Neural cell (in vitro differentiated cells): ENCODE results near the gene C2orf69. TPM values are rescaled to one million over a fixed set of nuclear protein-coding genes. Genes with fewer than 3 reads are reported as not detected.

Experiments
- H2AFZ ChIP-seq: fragments of 200-600, 300-800 bp; sonication (generic), shearing (Covaris generic); 2 replicates; pipeline ENCODE4 v1.6.0; 2014; ENCODE audit warnings: low read depth, mild to moderate bottlenecking, antibody characterized with exemption, low read length, moderate library complexity
- H3F3A ChIP-seq: fragments of 200-600 bp; shearing (Covaris generic); 2 replicates; pipeline ENCODE4 v1.6.1; 2016; ENCODE audit warnings: mild to moderate bottlenecking, moderate library complexity, mixed read lengths, antibody characterized with exemption, low read length; ENCODE audit not compliant: insufficient read depth, poor library complexity, severe bottlenecking
- H3K27ac ChIP-seq: fragments of 200-600, 300-800 bp; sonication (generic), shearing (Covaris generic); 2 replicates; pipeline ENCODE4 v1.5.1; 2014; ENCODE audit warnings: mild to moderate bottlenecking, low read length, moderate library complexity
- H3K27me3 ChIP-seq: fragments of 300-800, 200-600 bp; sonication (generic), shearing (Covaris generic); 2 replicates; pipeline ENCODE4 v1.6.0; 2014; ENCODE audit warnings: mild to moderate bottlenecking, low read depth, low read length, moderate library complexity; ENCODE audit not compliant: insufficient read depth
- H3K36me3 ChIP-seq: fragments of 300-800, 200-600 bp; sonication (generic), shearing (Covaris generic); 2 replicates; pipeline ENCODE4 v1.5.1; 2014; ENCODE audit warnings: mild to moderate bottlenecking, antibody characterized with exemption, low read length, moderate library complexity; ENCODE audit not compliant: insufficient read depth
- H3K4me2 ChIP-seq: fragments of 300-800, 200-600 bp; sonication (generic), shearing (Covaris generic); 2 replicates; pipeline ENCODE4 v1.6.0; 2014; ENCODE audit warnings: mild to moderate bottlenecking, low read length
- H3K4me3 ChIP-seq: fragments of 300-800, 200-600 bp; sonication (generic), shearing (Covaris generic); 2 replicates; pipeline ENCODE4 v1.5.1; 2014; ENCODE audit warnings: mild to moderate bottlenecking, low read length, moderate library complexity
- H3K79me2 ChIP-seq: fragments of 200-600 bp; shearing (Covaris generic); replicated peaks from 2 replicates; pipeline ENCODE4 v1.6.0; 2014; ENCODE audit warnings: mild to moderate bottlenecking, low read length, moderate library complexity; ENCODE audit not compliant: insufficient read depth
- H3K9ac ChIP-seq: fragments of 300-800, 200-600 bp; sonication (generic), shearing (Covaris generic); 2 replicates; pipeline ENCODE4 v1.6.1; 2016; ENCODE audit warnings: mild to moderate bottlenecking, low read length, mixed read lengths
- H3K9me2 ChIP-seq: fragments of 200-600 bp; shearing (Covaris generic); 2 replicates; pipeline ENCODE4 v1.6.1; 2016; ENCODE audit warnings: mild to moderate bottlenecking, low read length, mixed read lengths; ENCODE audit not compliant: insufficient read depth
- H3K9me3 ChIP-seq: fragments of 200-600, 300-800 bp; sonication (generic), shearing (Covaris generic); 2 replicates; pipeline ENCODE4 v1.6.1; 2016; ENCODE audit warnings: mild to moderate bottlenecking, mixed run types, low read length, moderate library complexity, mixed read lengths
- H4K20me1 ChIP-seq: fragments of 200-600 bp; shearing (Covaris generic); 2 replicates; pipeline ENCODE4 v1.6.1; 2016; ENCODE audit warnings: mild to moderate bottlenecking, mixed run types; ENCODE audit not compliant: insufficient read depth
- CTCF ChIP-seq: fragments of 450-650 bp; IDR thresholded peaks from 2 replicates; pipeline ENCODE4 v1.5.1; 2014; ENCODE audit warnings: antibody characterized with exemption, mild to moderate bottlenecking, moderate library complexity; ENCODE audit not compliant: poor library complexity, severe bottlenecking
- EP300 ChIP-seq: fragments of 450-650 bp; conservative IDR thresholded peaks from 2 replicates; pipeline ENCODE4 v1.6.1; 2014; ENCODE audit warnings: antibody characterized with exemption, mild to moderate bottlenecking, moderate library complexity; ENCODE audit not compliant: poor library complexity, severe bottlenecking
- MXI1 ChIP-seq: fragments of 450-650 bp; conservative IDR thresholded peaks from 2 replicates; pipeline ENCODE4 v1.6.1; 2014; ENCODE audit warnings: antibody characterized with exemption, mild to moderate bottlenecking; ENCODE audit not compliant: poor library complexity, severe bottlenecking
- POLR2AphosphoS5 ChIP-seq: IDR thresholded peaks from 2 replicates; pipeline ENCODE4 v1.6.1; 2012
- RAD21 ChIP-seq: fragments of 450-650 bp; conservative IDR thresholded peaks from 2 replicates; pipeline ENCODE4 v1.6.1; 2014; ENCODE audit warnings: antibody characterized with exemption, mild to moderate bottlenecking, moderate library complexity
- REST ChIP-seq: IDR thresholded peaks from 2 replicates; pipeline ENCODE4 v1.6.1; 2012; ENCODE audit warnings: borderline replicate concordance
- SMC3 ChIP-seq: fragments of 450-650 bp; conservative IDR thresholded peaks from 2 replicates; pipeline ENCODE4 v1.6.1; 2014; ENCODE audit warnings: antibody characterized with exemption, mild to moderate bottlenecking, moderate library complexity; ENCODE audit not compliant: poor library complexity
- TAF1 ChIP-seq: IDR thresholded peaks from 2 replicates; pipeline ENCODE4 v1.6.1; 2012; ENCODE audit warnings: low read depth
- polyA plus RNA-seq: library from polyadenylated mRNA; depleted of rRNA; stranded (reverse); fragments of >200 nt; gene quantifications from 2 replicates; pipeline ENCODE4 v1.2.3, GENCODE V29; 2014

Gene C2orf69
- polyA plus RNA-seq, 1 donor from 2014 or later: 17.3 TPM

DNA sequence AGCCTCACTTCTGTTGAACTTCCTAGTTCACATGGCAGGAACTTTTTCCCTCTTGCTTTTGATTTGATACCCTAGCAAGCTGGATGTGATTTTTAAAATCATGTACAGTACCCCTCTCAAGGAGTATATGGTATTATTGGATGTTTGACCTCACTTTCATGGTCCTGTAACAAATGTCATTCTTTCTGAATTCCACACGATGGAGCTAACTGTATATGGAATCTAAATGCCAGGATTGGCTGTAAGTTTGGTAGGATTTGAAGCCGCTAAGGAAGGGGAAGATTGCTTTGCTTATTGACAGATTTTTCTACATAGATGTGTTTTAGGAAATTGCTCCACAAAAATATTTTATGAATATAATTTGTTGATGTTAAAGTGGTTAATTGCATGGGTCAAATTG is 62.6 kb downstream of the C2orf69 start:
- TF ChIP-seq REST (no peak), SMC3 (peak; percentile 90), CTCF (peak; percentile 85), RAD21 (peak; percentile 92), EP300 (no peak)
- no peaks in the 10 kb centered on the region for H3K9me3 ChIP-seq
- H3K79me2 ChIP-seq: no peaks in the 10 kb centered on the region
- no peaks in the 10 kb centered on the region for H3K27me3 ChIP-seq
- no peaks in the 10 kb centered on the region for H3F3A ChIP-seq
- H4K20me1 ChIP-seq: no peaks in the 10 kb centered on the region
- H3K4me2 ChIP-seq: no peak overlapping the region
- no peak overlapping the region for H3K27ac ChIP-seq
- no peaks in the 10 kb centered on the region for H3K9me2 ChIP-seq
- H3K36me3 ChIP-seq: no peaks in the 10 kb centered on the region
- no peak overlapping the region for H2AFZ ChIP-seq
- no peak overlapping the region for H3K9ac ChIP-seq
- H3K4me3 ChIP-seq: no peak overlapping the region

DNA sequence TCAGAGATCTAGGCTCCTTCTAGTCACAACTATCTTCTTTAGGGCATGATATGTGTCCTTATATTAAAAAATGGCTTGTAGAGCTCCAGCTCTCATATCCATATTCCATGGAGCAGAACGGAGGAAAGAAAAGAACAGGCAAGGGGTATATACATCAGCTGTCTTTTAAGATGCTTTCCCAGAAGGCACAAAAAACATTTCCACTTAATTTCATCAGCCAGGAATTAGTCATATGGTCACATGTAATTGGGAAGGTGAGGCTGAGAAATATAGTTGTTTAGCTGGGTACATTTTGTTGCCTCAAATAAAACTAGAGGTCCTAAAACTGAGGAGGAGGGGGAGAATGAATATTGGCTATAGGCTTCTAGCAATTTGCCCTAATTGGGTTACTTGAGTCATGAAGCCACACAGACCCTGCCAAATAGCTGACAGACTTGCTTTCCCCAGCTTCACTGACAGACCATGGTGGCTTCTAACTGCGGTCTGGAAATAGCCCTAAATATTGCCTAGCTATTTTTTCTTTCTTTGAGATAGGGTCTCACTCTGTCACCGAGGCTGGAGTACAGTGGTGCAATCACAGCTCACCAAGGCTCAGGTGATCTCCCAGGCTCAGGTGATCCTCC is 64.3 kb downstream of the C2orf69 start:
- no peak overlapping the region for H3K9ac ChIP-seq

More for the DNA sequence above, 64.3 kb downstream of the C2orf69 start:
- Histone ChIP-seq H4K20me1 (no peaks in the 10 kb centered on the region), H3K36me3 (no peaks in the 10 kb centered on the region), H3K4me2 (no peak overlapping the region), H3F3A (no peaks in the 10 kb centered on the region), H3K9me3 (no peaks in the 10 kb centered on the region), H3K27ac (no peak overlapping the region), H3K9me2 (no peaks in the 10 kb centered on the region), H3K4me3 (no peak overlapping the region), H3K27me3 (no peaks in the 10 kb centered on the region), H3K79me2 (no peaks in the 10 kb centered on the region), H2AFZ (no peak overlapping the region)
- TF ChIP-seq TAF1 (no peak), EP300 (no peak), POLR2AphosphoS5 (no peak), MXI1 (no peak), RAD21 (no peak), CTCF (no peak), REST (no peak), SMC3 (no peak)
